Activated CD8-positive, alpha-beta memory T cell treated with anti-CD3 and anti-CD28 coated beads, Interleukin-2, amount 10 ng/mL, durations not matched to agents 7 days and 5 days (primary cell): ENCODE measurements around the gene PPP2R2B. TPM values are rescaled to one million over a fixed set of nuclear protein-coding genes. Genes with fewer than 3 reads are reported as not detected.

Source experiments
- ATAC-seq: fragments of 150-1000 bp; cut with Tn5 transposase; one replicate; pipeline ENCODE4 v1.10.0; 2021; ENCODE audit warnings: moderate library complexity
- CTCF ChIA-PET: fragments of 350-600 bp; sonication (Branson Sonifier 250); formaldehyde crosslinking; loops from one replicate; lab custom pipeline; 2021; ENCODE audit warnings: antibody characterized with exemption; lab: Charles Lee
- DNase-seq: peaks from one replicate; pipeline ENCODE4 v3.0.0-alpha.2; 2020
- H3K27ac Mint-ChIP-seq: one replicate; pipeline ENCODE4 v1.8.0; 2021; ENCODE audit warnings: mild to moderate bottlenecking, mixed read lengths
- H3K27me3 Mint-ChIP-seq: one replicate; pipeline ENCODE4 v1.8.0; 2021; ENCODE audit warnings: mixed read lengths
- H3K36me3 Mint-ChIP-seq: one replicate; pipeline ENCODE4 v1.8.0; 2021; ENCODE audit warnings: mild to moderate bottlenecking, mixed read lengths
- H3K4me1 Mint-ChIP-seq: one replicate; pipeline ENCODE4 v1.8.0; 2021; ENCODE audit warnings: mixed read lengths
- H3K4me3 Mint-ChIP-seq: one replicate; pipeline ENCODE4 v1.8.0; 2021; ENCODE audit warnings: mild to moderate bottlenecking, moderate library complexity, mixed read lengths
- H3K9me3 Mint-ChIP-seq: one replicate; pipeline ENCODE4 v1.8.0; 2022; ENCODE audit warnings: low read depth, mixed read lengths
- total RNA-seq, 2 experiments: library from RNA; stranded (reverse); gene quantifications; one replicate each; pipeline ENCODE4 v1.2.3, GENCODE V29; 2021

PPP2R2B gene
- total RNA-seq, 2 experiments from 2014 or later, result 6.7 to 17.0 TPM

DNA sequence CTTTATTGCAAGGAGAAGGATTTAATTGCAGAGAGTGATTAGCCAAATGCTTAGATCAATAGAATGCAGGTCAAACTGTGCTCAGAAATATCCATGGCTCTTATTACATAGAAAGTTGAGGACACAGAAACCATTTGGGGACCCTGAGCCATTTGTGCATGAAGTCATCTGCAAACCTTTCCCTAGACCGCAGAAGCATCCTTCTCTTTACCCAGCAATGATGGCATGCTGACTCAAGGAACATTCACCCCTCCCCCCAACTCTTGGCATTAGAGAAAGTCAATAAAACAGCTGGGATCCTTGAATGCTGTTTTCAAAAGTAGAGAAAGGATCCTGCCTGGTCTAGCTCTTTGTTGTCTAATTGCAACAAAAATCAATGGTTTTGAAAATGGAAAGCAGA is 73.5 kb downstream of the PPP2R2B start:
- H3K27me3 Mint-ChIP-seq, result no peaks in the 10 kb centered on the region
- H3K9me3 Mint-ChIP-seq, result no peaks in the 10 kb centered on the region
- H3K27ac Mint-ChIP-seq, result no peak overlapping the region
- H3K4me1 Mint-ChIP-seq, result peaks cover 2% of the 10 kb centered on the region
- no peak for ATAC-seq
- CTCF ChIA-PET, result no interaction called here
- no peak overlapping the region for H3K4me3 Mint-ChIP-seq
- peaks cover 1% of the 10 kb centered on the region for H3K36me3 Mint-ChIP-seq
- no peak for DNase-seq

- Mint-ChIP-seq H3K9me3 (no peaks in the 10 kb centered on the region), H3K4me3 (no peak overlapping the region), H3K4me1 (peaks cover 11% of the 10 kb centered on the region), H3K36me3 (peaks cover 2% of the 10 kb centered on the region), H3K27ac (no peak overlapping the region), H3K27me3 (no peaks in the 10 kb centered on the region)
- DNase-seq, result no peak
- ATAC-seq, result no peak
- CTCF ChIA-PET, result interaction anchor here (1.1 kb wide), 1 partner anchor 10 kb away, joined by 4 read pairs; no protein-coding TSS in a partner anchor
These were observed 75.5 kb downstream of the PPP2R2B start for GRCh38 chr5:146802945-146803522.

DNA sequence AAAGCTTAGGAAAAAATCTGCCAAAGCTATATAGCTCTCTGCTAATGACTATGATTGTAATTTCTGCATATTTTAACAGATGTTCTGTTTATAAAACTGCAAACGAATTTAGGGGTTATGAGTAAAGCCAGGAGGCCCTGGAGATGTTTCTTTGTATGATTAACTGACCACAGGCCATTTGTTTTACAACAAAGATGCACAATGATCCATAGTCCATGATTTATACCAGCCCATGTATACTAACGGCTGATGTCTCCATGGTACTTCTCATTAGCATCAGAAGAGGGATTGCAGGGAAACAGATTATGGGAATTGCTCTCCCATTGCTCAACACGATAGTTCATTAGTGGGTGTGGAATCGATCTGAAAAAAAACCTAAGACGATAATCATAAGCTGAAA is 78.9 kb downstream of the PPP2R2B start:
- peaks cover 5% of the 10 kb centered on the region for H3K36me3 Mint-ChIP-seq
- no peak overlapping the region for H3K4me3 Mint-ChIP-seq
- H3K9me3 Mint-ChIP-seq, result no peaks in the 10 kb centered on the region
- DNase-seq, result no peak
- H3K27me3 Mint-ChIP-seq, result no peaks in the 10 kb centered on the region
- peaks cover 29% of the 10 kb centered on the region for H3K4me1 Mint-ChIP-seq
- H3K27ac Mint-ChIP-seq, result no peak overlapping the region
- ATAC-seq, result no peak
- CTCF ChIA-PET, result no interaction called here

DNA sequence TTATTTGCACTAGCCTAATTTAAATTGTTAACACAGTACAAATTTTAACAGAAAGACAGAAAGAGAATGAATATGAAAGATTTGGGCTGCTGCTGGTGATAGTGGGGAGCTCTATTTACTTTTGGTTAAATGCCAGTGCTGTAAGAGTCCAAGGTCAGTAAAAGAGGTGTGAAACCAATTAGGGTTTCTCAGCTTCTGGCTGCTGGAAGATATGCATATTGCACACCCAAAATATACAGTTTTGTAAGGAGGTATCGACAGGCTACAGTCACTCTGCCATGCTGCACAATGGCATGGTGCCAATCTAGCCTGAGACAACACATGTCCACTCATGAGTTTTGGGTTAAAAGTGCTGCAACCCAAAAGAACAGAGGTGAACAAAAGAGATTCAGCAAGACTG is 79.3 kb downstream of the PPP2R2B start:
- CTCF ChIA-PET, result no interaction called here
- ATAC-seq (no peak), DNase-seq (no peak)
- H3K9me3 Mint-ChIP-seq, result no peaks in the 10 kb centered on the region
- peaks cover 34% of the 10 kb centered on the region for H3K4me1 Mint-ChIP-seq
- H3K27me3 Mint-ChIP-seq, result no peaks in the 10 kb centered on the region
- H3K36me3 Mint-ChIP-seq, result peaks cover 5% of the 10 kb centered on the region
- no peak overlapping the region for H3K27ac Mint-ChIP-seq
- no peak overlapping the region for H3K4me3 Mint-ChIP-seq

- Mint-ChIP-seq H3K36me3 (peaks cover 10% of the 10 kb centered on the region), H3K27me3 (no peaks in the 10 kb centered on the region), H3K9me3 (peaks cover under 1% of the 10 kb centered on the region), H3K4me3 (no peak overlapping the region), H3K27ac (no peak overlapping the region), H3K4me1 (peaks cover 48% of the 10 kb centered on the region)
- CTCF ChIA-PET, result interaction anchor here (1.1 to 1.5 kb wide), 2 partner anchors 39 to 258 kb away, joined by 3 read pairs; no protein-coding TSS in a partner anchor
- no peak for DNase-seq
- no peak for ATAC-seq
These were observed 80.9 kb downstream of the PPP2R2B start for GRCh38 chr5:146797658-146798057.

- no peaks in the 10 kb centered on the region for H3K27me3 Mint-ChIP-seq
- H3K36me3 Mint-ChIP-seq, result peaks cover 13% of the 10 kb centered on the region
- no peak overlapping the region for H3K4me3 Mint-ChIP-seq
- H3K9me3 Mint-ChIP-seq, result peaks cover 2% of the 10 kb centered on the region
- no peak for ATAC-seq
- peaks cover 52% of the 10 kb centered on the region for H3K4me1 Mint-ChIP-seq
- H3K27ac Mint-ChIP-seq, result no peak overlapping the region
- CTCF ChIA-PET, result interaction anchor here (1.1 to 1.5 kb wide), 2 partner anchors 38 to 258 kb away, joined by 3 read pairs; no protein-coding TSS in a partner anchor
- no peak for DNase-seq
These were observed 81.6 kb downstream of the PPP2R2B start for GRCh38 chr5:146796911-146797310.

DNA sequence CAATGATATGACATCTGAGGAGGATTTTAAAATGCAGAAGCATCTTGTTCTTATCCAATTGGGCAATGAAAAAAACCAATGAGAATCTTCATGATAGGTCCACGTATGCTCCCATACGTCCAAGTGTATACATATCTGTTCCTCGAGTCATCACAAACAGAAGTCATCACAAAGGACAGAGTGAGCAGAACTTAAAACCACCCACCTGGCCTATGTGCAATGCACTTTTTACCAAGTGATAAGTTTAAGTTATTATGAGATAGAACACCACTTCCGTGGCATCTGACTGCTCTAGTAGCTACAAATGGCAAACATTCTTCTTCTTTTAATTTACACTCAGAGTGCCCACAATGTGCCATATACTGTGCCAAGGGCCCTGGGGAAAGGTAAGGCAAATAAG is 82.4 kb downstream of the PPP2R2B start:
- ATAC-seq (no peak), DNase-seq (no peak)
- CTCF ChIA-PET, result interaction anchor here (1.5 kb wide), 1 partner anchor 38 kb away, joined by 3 read pairs; no protein-coding TSS in a partner anchor
- Mint-ChIP-seq H3K4me3 (no peak overlapping the region), H3K4me1 (peaks cover 52% of the 10 kb centered on the region), H3K27ac (peak overlapping the region; percentile 20), H3K9me3 (peaks cover 2% of the 10 kb centered on the region), H3K27me3 (no peaks in the 10 kb centered on the region), H3K36me3 (peaks cover 13% of the 10 kb centered on the region)

- peaks cover 17% of the 10 kb centered on the region for H3K36me3 Mint-ChIP-seq
- CTCF ChIA-PET, result interaction anchor here (0.9 to 1.4 kb wide), 3 partner anchors 28 to 172 kb away, joined by 3 to 5 read pairs (median 3); no protein-coding TSS in a partner anchor
- ATAC-seq (peak; percentile 87), DNase-seq (no peak)
- H3K9me3 Mint-ChIP-seq, result peaks cover 2% of the 10 kb centered on the region
- peaks cover 47% of the 10 kb centered on the region for H3K4me1 Mint-ChIP-seq
- peak overlapping the region; percentile 79 for H3K27ac Mint-ChIP-seq
- no peaks in the 10 kb centered on the region for H3K27me3 Mint-ChIP-seq
- H3K4me3 Mint-ChIP-seq, result peak overlapping the region; percentile 2
These were observed 84.1 kb downstream of the PPP2R2B start for GRCh38 chr5:146794326-146795029.

DNA sequence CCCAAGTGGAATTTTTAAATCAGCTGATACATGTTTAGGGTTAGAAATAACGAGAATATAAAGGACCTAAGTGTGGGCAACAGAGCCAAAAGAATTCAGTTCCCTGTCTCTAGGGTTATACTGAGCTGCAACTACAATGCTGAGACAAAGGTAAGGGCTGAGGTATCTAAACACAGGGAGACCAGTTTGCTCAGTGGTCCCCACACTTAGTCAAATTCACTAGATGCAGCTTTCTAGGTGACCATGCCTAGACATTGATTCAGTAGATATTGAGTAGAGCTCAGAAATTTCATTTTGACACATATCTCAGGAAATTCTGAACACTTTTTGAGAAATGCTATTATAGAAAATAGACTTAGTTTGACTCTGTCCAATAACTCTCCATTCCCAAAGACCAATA is 84.8 kb downstream of the PPP2R2B start:
- Mint-ChIP-seq H3K36me3 (peaks cover 17% of the 10 kb centered on the region), H3K4me1 (peaks cover 42% of the 10 kb centered on the region)

GRCh38 chr5:146791471-146791870 is 87.1 kb downstream of the PPP2R2B start:
- CTCF ChIA-PET, result no interaction called here
- DNase-seq (no peak), ATAC-seq (no peak)
- H3K27ac Mint-ChIP-seq, result no peak overlapping the region
- no peak overlapping the region for H3K4me3 Mint-ChIP-seq
- H3K27me3 Mint-ChIP-seq, result no peaks in the 10 kb centered on the region
- peaks cover 16% of the 10 kb centered on the region for H3K36me3 Mint-ChIP-seq
- peaks cover 41% of the 10 kb centered on the region for H3K4me1 Mint-ChIP-seq
- peaks cover 3% of the 10 kb centered on the region for H3K9me3 Mint-ChIP-seq

More for the DNA sequence above, 84.8 kb downstream of the PPP2R2B start:
- Mint-ChIP-seq H3K9me3 (peaks cover 2% of the 10 kb centered on the region), H3K27me3 (no peaks in the 10 kb centered on the region), H3K27ac (peak overlapping the region; percentile 79), H3K4me3 (no peak overlapping the region)
- ATAC-seq, result no peak
- no peak for DNase-seq
- CTCF ChIA-PET, result interaction anchor here (0.9 to 1.4 kb wide), 3 partner anchors 27 to 172 kb away, joined by 3 to 5 read pairs (median 3); no protein-coding TSS in a partner anchor

GRCh38 chr5:146789712-146790653 is 88.6 kb downstream of the PPP2R2B start:
- Mint-ChIP-seq H3K4me1 (peaks cover 37% of the 10 kb centered on the region), H3K27me3 (no peaks in the 10 kb centered on the region), H3K27ac (no peak overlapping the region), H3K9me3 (peaks cover 3% of the 10 kb centered on the region), H3K4me3 (no peak overlapping the region), H3K36me3 (peaks cover 15% of the 10 kb centered on the region)
- CTCF ChIA-PET, result no interaction called here
- no peak for ATAC-seq
- no peak for DNase-seq

DNA sequence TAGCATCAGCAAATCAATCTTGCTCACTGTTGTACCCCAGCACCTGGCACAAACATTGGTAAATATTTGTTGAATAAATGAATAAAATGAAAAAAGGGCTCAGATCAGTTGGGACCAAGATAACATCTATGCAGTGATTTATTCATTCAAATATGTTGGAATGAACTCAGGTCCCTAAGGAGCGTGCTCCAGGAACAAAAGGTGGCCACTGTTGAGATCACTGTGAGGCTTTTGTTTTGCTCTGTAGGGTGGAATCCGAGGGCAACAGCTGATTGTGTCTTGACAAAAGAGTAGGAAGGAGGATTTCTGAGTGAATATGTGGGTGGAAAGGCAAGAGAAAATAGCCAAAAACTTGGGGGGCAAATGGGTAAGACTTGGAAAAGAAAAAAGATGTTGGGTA is 89.7 kb downstream of the PPP2R2B start:
- peaks cover 16% of the 10 kb centered on the region for H3K36me3 Mint-ChIP-seq
- DNase-seq, result no peak
- no peak overlapping the region for H3K27ac Mint-ChIP-seq
- peaks cover 30% of the 10 kb centered on the region for H3K4me1 Mint-ChIP-seq
- no peak overlapping the region for H3K4me3 Mint-ChIP-seq
- ATAC-seq, result no peak
- H3K27me3 Mint-ChIP-seq, result no peaks in the 10 kb centered on the region
- H3K9me3 Mint-ChIP-seq, result peaks cover 3% of the 10 kb centered on the region
- CTCF ChIA-PET, result no interaction called here

- no peak overlapping the region for H3K4me3 Mint-ChIP-seq
- CTCF ChIA-PET, result interaction anchor here (1.1 kb wide), 1 partner anchor 27 kb away, joined by 3 read pairs; no protein-coding TSS in a partner anchor
- peaks cover 6% of the 10 kb centered on the region for H3K9me3 Mint-ChIP-seq
- no peaks in the 10 kb centered on the region for H3K27me3 Mint-ChIP-seq
- H3K4me1 Mint-ChIP-seq, result peaks cover 17% of the 10 kb centered on the region
- H3K27ac Mint-ChIP-seq, result no peak overlapping the region
- ATAC-seq, result no peak
- H3K36me3 Mint-ChIP-seq, result peaks cover 10% of the 10 kb centered on the region
- no peak for DNase-seq
These were observed 93.5 kb downstream of the PPP2R2B start for GRCh38 chr5:146785065-146785464.
